ENCODE measurements around the gene KLF13.

DNA sequence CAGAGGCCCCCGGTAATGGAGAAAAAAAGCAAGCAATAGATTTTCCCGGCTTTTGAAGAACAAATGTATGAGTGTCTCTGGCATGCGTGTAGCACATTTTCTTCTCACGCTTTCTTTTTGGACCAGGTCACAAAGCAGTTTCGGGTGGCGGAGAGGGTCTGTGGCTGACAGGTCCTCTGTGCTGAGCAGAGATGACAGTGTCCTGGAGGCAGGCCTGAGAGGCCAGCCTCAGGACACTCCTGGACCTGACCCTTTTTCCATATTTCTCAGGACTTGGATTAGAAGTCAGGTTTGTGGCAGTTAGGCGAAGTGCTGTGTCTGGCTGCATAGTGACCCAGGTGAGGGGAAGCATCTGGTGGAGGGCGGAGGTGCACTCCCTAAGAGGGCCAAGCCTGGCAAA is 52.9 kb downstream of the KLF13 start:
- TF ChIP-seq FOXM1 (IDR thresholded peaks at IDR 0.05; ENCODE audit: borderline replicate concordance): no peak
- no peak for TF ChIP-seq BHLHE40 (IDR thresholded peaks at IDR 0.05; ENCODE audit: borderline replicate concordance)
- TF ChIP-seq ELF4 (IDR thresholded peaks at IDR 0.05): no peak
- no peak for TF ChIP-seq TARDBP (IDR thresholded peaks at IDR 0.05)
- no peak for TF ChIP-seq SP1 (IDR thresholded peaks at IDR 0.05)
- TF ChIP-seq LEF1 (IDR thresholded peaks at IDR 0.05; ENCODE audit: borderline replicate concordance): no peak
- no peak for TF ChIP-seq FOXA1 (IDR thresholded peaks at IDR 0.05)
- no peak for TF ChIP-seq SUZ12 (IDR thresholded peaks at IDR 0.05)
- TF ChIP-seq NFRKB (IDR thresholded peaks at IDR 0.05): no peak
- no peak for TF ChIP-seq L3MBTL2 (conservative IDR thresholded peaks at IDR 0.05)
- no peak for TF ChIP-seq FOXK2 (IDR thresholded peaks at IDR 0.05)
